ENCODE data around the gene CDH13.

Gene CDH13

DNA sequence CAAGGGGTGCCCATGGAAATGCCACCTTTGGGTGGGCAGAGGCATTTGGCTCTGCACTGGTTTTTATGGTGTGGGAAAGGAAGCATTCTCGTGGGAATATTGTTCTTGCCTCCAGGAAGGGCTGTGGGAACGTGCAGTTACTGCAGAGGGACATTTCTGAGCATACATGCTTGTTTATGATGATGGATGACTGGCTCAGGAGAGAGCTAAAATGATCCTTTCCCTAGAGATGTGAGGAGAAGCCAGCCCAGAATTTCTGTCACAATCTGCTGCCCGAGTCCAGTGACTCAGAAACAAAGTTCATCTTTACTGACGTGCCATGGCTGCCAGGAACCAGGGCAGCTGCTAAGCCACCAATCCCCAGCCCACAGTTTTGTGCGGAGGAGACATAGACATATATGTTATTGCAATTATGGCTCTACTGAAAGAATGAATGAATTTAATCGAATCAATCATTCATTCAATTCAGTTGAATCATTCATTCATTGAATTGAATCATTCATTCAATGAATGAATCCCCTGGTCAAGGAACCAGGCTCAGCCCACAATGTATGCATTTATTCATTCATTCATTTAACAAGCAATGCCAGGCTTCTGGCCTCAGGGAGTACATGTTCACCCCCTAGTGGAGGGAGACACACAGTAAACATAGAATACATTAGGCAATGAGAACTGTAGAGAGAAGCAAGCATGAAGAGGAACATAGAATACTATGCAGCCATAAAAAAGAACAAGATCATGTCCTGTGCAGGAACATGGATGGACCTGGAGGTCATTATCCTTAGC lies 766.6 kb downstream of the CDH13 start:
- no peak for DNase-seq

DNA sequence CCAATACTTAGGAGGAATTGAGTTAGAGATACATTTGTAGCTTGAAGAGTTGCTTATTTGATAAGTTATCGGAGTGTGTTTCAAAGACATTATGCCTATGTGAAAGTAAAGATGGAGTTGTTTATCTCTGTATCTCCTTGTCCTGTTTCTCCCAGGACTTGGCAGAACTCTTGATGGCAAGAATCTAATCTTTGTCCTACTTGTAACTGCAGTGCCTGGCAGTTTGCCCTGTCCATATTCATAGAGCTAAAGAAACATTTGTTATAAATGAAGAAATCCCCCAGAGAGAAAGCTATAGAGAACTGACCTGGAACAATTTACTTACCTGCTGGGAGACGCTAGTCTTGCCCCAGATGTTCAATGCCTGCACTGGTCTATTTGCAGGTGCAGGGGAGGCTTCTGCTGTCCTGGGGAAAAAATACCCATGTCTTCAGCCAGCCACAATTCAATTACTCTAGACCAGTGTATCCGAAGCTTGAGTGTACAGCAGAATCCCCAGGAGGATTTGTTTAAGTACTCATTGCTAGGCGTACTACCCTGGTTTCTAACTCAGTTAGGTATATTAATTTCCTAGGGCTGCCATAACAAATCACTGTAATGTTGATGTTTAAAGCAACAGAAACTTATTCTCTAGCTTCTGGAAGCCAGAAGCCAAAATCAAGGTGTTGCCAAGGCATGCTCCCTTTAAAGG lies 771.0 kb downstream of the CDH13 start:
- no peak for DNase-seq

DNA sequence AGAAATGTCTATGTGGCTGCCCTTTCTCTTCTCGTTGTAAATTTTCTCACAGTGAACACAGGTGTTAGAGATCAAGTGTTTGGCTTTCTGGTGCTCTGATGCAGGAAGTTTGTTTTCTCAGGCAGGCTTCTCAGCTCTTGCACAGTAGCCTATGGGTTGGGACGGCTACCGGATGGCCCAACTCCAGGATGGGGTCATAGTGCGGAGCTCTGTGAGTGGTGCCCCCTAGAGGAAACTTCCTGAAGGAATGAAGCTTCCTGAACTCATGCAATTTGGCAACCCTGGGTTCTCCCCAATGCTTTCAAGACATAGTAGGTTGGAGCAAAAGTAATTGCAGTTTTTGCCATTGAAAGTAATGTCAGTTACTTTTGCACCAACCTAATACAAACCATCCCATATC lies 773.5 kb downstream of the CDH13 start:
- no peak for DNase-seq

GRCh38 chr16:83402160-83402814 lies 775.5 kb downstream of the CDH13 start:
- no peak for DNase-seq

DNA sequence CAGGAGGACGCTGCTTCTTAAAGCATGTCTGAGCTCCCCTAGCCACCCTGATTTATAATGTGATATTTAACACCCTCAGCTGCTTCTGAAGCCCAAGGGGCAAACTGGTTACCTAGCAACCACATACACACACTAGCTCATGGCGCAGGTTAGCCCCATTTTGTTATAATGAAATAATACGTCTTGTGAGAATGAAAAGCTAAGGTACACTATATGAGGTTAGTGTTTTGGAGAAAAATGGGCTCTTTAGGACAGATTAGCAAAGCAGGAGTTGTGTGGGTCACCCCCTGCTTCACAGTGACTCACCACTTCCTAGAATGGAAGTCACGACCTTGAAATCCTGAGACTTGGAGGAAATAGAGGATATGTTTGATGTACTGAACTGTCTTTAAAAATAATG lies 776.2 kb downstream of the CDH13 start:
- no peak for DNase-seq

- DNase-seq, result no peak
Observed at GRCh38 chr16:83403761-83404160, 777.0 kb downstream of the CDH13 start.

- DNase-seq, result no peak
Observed at GRCh38 chr16:83404261-83404660, 777.5 kb downstream of the CDH13 start.

DNA sequence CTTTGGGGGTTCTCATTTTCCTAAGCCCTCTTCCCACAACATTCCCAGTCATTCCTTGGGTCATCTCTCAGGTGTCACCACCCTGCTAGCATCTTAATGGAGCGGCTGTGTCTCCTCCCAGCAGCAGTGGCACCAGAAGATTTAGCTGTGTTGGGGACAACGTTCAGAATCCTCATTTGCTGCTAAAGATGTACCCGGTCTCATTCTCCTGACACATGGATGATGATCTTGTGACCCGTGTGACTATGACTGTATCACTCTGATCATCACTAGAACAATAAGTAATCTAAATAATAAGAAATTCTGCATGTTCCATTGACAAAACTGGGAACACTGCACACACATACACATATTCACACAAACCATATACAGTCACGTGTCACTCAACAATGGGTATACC lies 781.2 kb downstream of the CDH13 start:
- no peak for DNase-seq

GRCh38 chr16:83409347-83409746 lies 782.6 kb downstream of the CDH13 start:
- no peak for DNase-seq

GRCh38 chr16:83418565-83418964 lies 791.8 kb downstream of the CDH13 start:
- no peak for DNase-seq

- DNase-seq, result no peak
Observed at GRCh38 chr16:83420206-83420760, 793.5 kb downstream of the CDH13 start.

DNA sequence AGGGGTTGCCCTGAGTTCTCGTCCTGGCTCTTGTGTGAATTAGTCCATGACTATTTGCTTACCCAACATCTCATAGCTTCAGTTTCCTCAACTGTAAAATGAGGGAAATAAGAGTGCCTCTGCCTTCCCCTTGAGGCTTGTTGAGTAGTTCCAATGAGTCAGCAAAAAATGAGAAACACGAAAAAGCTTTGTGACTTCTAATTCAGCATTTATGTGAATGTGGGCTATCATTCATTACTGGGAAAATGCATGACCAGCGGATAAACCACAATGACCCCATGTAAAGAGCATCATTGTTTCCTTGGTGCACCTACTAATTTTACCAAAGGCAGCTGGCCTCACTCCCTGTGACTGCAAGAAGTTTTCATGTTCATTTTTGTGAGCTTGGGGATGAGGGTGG lies 806.4 kb downstream of the CDH13 start:
- DNase-seq, result no peak

DNA sequence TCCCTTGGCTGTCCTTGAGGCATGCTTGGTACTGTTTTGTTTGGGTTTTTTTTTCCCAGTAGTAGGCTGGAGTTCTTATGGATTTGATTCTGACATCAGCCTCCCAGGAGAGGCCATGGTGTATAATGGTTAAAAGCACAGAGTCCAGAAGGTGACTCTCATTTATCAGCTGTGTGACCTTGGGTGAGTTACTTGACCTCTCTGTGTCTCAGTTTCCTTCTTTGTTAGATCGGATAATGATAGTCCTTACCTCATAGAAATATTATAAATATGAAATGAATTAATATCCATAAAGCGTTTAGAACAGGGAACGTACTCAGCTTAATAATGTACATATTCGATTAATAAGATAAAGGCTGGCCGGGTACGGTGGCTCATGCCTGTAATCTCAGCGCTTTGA lies 810.3 kb downstream of the CDH13 start:
- no peak for DNase-seq

- DNase-seq, result no peak
Observed at GRCh38 chr16:83438326-83438725, 811.6 kb downstream of the CDH13 start.

DNA sequence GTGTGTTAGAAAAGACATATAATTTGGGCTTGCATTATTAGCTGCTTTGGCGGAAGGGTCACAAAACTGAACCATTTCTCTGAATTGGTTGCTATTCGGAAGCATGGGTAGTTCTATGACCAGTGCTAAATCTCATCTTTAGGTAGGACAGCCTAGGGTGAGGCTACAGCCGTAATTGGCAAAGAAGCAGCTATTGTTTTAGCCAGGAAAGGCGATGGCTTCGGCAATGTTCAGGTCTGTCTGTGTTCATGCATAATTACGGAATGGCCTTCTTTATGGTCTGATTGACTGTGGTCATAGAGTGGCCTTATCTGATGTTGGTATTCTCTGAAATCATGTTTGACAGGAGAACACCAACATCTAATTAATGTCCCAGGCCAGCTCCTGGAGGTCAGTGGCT lies 812.6 kb downstream of the CDH13 start:
- no peak for DNase-seq

DNA sequence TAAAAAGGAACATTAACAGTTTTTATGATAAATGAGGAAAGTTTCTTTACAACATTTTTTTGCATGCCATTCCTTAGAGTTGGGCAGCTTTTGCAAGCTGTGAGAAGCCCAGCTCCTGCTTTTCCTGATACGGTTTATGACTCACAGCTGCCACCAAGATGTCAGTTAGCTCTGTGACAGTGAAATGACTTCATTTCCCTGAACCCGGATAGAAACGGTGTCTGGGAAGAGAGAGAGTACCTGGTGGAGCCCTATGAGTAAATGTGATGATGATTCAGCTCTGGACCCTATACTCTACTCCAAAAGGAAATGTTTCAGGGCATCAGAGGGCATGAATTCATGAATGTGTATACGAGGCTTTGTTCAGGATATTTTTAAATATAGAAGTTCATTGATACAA lies 814.7 kb downstream of the CDH13 start:
- no peak for DNase-seq

DNA sequence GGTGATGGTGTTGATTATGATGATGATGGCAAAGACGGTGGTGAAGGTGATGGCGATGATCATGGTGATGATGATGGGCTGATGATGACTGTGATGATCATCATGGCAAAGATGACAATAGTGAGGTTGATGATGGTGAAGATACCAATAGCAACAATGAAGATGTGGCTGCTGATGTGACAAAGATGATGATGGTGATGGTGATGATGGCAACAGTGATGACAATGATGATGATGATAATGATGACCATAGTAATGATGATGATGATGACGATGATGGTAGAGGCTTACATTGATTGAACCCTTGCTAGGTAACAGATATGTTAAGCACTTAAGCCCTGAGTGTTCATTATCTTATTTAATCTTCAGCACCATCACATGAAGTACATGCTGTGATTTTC lies 817.2 kb downstream of the CDH13 start:
- no peak for DNase-seq

DNA sequence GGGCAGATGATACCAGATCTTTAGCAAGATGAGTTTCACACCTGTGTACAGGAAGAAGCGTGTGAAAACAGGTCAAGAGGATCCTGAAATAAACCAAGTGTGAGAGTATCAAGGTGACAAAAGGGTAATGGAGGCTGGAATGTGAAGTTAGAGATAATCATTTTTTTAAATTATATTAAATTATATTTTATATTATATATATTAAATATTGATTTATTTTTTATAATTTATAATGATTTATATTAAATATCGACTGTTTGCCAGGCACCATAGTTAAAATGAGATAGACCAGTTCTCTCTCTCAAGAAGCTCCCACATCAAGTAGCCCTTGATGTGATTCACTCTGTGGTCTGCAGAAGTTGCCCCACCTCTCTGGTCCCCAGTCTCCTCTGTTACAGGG lies 820.8 kb downstream of the CDH13 start:
- no peak for DNase-seq

DNA sequence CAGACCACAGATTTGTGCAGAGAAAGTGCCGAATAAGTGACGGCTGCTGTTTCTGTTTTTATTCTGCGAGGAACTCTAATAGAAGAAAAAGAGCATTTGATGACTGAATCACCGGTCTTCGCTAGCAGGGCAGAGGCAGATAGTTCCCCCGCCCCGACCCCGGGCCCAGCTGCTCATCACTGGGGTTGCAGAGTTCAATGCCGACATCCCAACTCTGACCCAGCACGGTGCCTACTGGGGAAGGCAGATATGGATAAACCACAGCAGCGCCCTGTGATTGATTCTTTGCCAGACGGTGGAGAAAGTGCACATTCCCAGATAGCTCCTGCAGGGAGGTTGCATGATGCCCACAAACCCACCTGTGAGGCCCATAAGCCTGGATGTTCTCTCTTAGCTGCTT lies 823.1 kb downstream of the CDH13 start:
- DNase-seq, result no peak

DNA sequence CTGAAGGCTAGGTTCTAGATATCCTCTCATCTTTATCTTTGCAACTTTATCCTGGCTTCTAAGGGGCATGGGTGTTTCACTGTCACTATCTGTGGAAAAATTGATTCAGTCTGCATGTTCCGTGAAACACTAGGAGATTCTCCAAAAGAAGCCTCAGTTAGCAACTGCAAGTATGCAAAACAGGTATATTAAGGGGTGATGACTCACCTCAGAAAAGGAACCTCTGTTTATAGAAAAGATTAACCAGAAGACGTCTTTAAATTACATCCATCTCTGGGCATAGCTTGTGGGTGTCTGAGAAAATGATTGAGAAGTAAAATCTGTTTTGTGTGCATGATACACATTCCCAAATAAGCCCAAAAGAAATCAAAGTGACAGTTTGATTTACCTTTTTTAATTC lies 827.2 kb downstream of the CDH13 start:
- no peak for DNase-seq

- DNase-seq, result no peak
Observed at GRCh38 chr16:83455716-83456115, 828.9 kb downstream of the CDH13 start.

DNA sequence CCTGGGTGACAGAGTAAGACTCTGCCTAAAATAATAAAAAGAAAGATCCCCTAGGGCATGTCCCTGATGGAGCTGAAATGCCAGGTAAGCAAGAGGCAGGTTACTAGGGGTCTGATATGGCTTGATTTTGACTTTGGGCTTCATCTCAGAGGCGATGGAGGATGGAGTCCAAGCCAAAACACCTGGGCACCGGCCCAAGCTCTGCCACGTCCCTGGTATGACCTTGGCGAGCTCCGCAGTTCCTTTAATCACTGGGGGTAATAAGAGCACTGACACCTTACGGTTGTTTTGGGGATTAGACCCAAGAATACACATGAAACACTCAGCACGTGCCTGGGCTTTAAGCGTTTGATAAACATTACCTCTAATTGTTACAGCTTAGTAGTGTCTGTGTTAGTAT lies 830.2 kb downstream of the CDH13 start:
- DNase-seq, result no peak

DNA sequence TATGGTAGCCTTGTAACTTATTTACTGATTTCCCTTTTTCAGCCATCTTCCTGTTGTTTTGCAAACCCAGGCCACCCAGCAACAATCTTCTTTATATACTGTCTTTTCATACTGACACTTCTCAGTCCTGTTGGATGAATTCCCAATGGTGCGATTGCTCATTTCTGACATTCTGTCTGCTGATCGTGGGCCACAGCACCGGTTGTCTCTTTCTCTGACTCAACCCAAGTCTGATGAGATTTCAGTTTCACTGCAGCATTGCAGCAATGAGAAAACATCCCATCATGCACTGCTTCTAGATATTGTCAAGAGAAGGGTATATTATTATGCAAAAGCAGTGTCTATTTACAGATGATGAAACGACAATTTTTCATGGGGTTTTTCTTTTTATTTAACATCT lies 831.8 kb downstream of the CDH13 start:
- DNase-seq, result no peak

GRCh38 chr16:83464991-83465390 lies 838.2 kb downstream of the CDH13 start:
- DNase-seq, result no peak

Measured in activated CD4-positive, alpha-beta T cell treated with anti-CD3 and anti-CD28 coated beads for 4 hours (primary cell).